ENCODE results near the gene PCCA. TPM values are rescaled to one million over a fixed set of nuclear protein-coding genes. Genes with fewer than 3 reads are reported as not detected.
A peak's percentile ranks its signal among the peaks of the same experiment; 100 is the strongest.
"Not testable (repeated sequence)": the region's sequence is repeated elsewhere in the genome, so short reads cannot be mapped to it uniquely, and the experiment has no call there.

PCCA gene
- total RNA-seq, 1 donor, result 33.7 TPM

- no peak for TF ChIP-seq CTCF (IDR thresholded peaks at IDR 0.05; ENCODE audit: insufficient read depth, low read depth, low read length)
- H3K4me3 ChIP-seq (ENCODE audit: low read depth, low read length), result no peak overlapping the region
- no peak for DNase-seq (ENCODE audit: low read depth)
Measured at GRCh38 chr13:100563779-100564178, 474.9 kb downstream of the PCCA start.

DNA sequence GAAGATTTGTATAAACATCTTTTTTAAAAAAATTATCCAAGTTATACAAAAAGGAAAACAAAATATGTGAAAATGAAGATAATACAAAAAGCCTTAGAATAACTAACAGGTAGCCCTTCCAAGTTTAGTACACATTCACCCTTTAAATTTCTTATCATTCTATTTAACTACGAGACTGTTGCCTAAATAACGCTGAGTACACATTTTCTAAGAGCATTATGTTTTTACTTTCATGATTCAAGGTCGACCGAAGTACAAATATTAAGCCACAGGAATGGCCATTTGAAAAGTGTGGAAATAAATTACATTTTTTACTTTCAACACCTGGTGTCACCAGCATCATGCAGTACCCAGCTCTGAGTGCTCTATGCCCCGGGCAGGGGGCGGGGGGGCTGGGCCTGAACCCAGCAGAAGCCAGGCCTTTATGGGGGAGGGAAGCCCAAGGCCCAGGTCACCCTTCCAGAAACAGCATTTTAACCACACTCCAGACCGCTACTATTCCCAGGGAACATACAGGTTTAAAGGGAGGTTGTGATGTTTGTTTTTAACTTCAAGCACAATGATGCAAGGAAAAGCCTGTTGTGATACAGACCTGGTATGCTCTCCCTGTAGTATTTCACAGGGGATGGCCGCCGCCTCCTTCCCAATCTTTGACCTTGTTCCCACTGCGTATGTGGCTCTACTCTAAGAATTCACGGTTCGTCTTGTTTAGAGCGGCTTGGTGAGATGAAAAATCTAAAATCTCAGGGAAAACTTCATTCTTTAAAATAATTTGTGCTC lies 475.7 kb downstream of the PCCA start:
- DNase-seq (ENCODE audit: low read depth), result no peak
- no peak for TF ChIP-seq CTCF (IDR thresholded peaks at IDR 0.05; ENCODE audit: insufficient read depth, low read depth, low read length)
- no peak overlapping the region for H3K4me3 ChIP-seq (ENCODE audit: low read depth, low read length)

DNA sequence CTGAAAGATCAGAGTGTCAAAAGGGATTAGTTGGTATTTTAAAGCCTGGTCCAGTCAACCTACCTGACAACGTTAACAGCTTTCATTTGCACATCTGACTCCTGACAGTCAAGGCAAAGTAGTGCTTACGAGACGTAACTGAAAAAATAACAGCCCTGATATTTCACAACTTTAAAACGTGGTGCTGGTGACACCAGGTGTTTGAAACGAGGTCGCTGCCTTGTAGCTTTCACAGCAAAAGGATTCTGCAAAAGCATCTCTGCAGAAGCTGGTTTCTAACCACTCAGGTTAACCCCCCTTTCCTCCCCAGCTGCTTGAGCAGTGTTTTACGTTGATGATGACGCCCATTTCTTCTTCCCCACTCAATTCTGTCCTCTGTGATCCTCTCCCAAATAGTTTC lies 476.4 kb downstream of the PCCA start:
- H3K4me3 ChIP-seq (ENCODE audit: low read depth, low read length), result no peak overlapping the region
- no peak for DNase-seq (ENCODE audit: low read depth)
- no peak for TF ChIP-seq CTCF (IDR thresholded peaks at IDR 0.05; ENCODE audit: insufficient read depth, low read depth, low read length)

GRCh38 chr13:100566543-100566942 lies 477.6 kb downstream of the PCCA start:
- no peak for TF ChIP-seq CTCF (IDR thresholded peaks at IDR 0.05; ENCODE audit: insufficient read depth, low read depth, low read length)
- no peak for DNase-seq (ENCODE audit: low read depth)
- no peak overlapping the region for H3K4me3 ChIP-seq (ENCODE audit: low read depth, low read length)

- TF ChIP-seq CTCF (IDR thresholded peaks at IDR 0.05; ENCODE audit: insufficient read depth, low read depth, low read length), result peak; percentile 77
- peak; percentile 81 for DNase-seq (ENCODE audit: low read depth)
- no peak overlapping the region for H3K4me3 ChIP-seq (ENCODE audit: low read depth, low read length)
Measured at GRCh38 chr13:100573121-100573520, 484.2 kb downstream of the PCCA start.

DNA sequence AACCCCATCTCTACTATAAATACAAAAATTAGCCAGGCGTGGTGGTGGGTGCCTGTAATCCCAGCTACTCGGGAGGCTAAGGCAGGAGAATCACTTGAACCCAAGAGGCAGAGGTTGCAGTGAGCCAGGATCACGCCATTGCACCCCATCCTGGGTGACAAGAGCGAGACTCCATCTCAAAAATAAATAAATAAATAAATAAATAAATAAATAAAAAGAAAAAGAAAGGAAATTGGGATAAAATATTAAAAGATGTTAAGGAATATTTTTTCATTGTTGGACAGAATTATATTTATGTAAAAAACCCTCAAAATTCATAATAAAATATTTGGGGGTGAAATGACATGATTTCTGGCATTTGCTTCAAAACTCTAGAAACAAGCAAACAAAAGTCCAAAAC lies 488.3 kb downstream of the PCCA start:
- DNase-seq (ENCODE audit: low read depth); H3K4me3 ChIP-seq (ENCODE audit: low read depth, low read length): not testable (repeated sequence)

Small RNA genes within 50 kb of the gene (small RNA-seq; reads per million reads assigned to genes)
- not detected for gene AL356575.1

Other genes starting within 250 kb of the PCCA start
- not detected in 2 replicates for gene ZIC5, start 117.3 kb upstream of the PCCA start, total RNA-seq
- not detected in 2 replicates for gene ZIC2, start 107.3 kb upstream of the PCCA start, total RNA-seq

Measured in fibroblast of villous mesenchyme (primary cell).